Measurements from ENCODE around the gene FEM1A.
"Not testable (repeated sequence)": the region's sequence is repeated elsewhere in the genome, so short reads cannot be mapped to it uniquely, and the experiment has no call there.

Gene FEM1A

GRCh38 chr19:4814625-4815425, 23.3 kb downstream of the FEM1A start:
- DNase-seq (ENCODE audit: low spot score) = peak; percentile 31

GRCh38 chr19:4815426-4816201, 24.1 kb downstream of the FEM1A start:
- peak; percentile 97 for DNase-seq (ENCODE audit: low spot score)

- DNase-seq (ENCODE audit: low spot score) = no peak
These were observed 24.8 kb downstream of the FEM1A start for GRCh38 chr19:4816202-4816949.

- no peak for DNase-seq (ENCODE audit: low spot score)
These were observed 25.4 kb downstream of the FEM1A start for GRCh38 chr19:4816950-4817278.

GRCh38 chr19:4817467-4818277, 26.1 kb downstream of the FEM1A start:
- DNase-seq (ENCODE audit: low spot score) = no peak

- DNase-seq (ENCODE audit: low spot score) = no peak
These were observed 29.7 kb downstream of the FEM1A start for GRCh38 chr19:4821265-4821664.

GRCh38 chr19:4822354-4822753, 30.8 kb downstream of the FEM1A start:
- DNase-seq (ENCODE audit: low spot score) = not testable (repeated sequence)

GRCh38 chr19:4823577-4823976, 32.0 kb downstream of the FEM1A start:
- DNase-seq (ENCODE audit: low spot score) = no peak

GRCh38 chr19:4829001-4829712, 37.6 kb downstream of the FEM1A start:
- DNase-seq (ENCODE audit: low spot score) = no peak

- DNase-seq (ENCODE audit: low spot score) = no peak
These were observed 38.8 kb downstream of the FEM1A start for GRCh38 chr19:4830332-4830731.

GRCh38 chr19:4830768-4831265, 39.3 kb downstream of the FEM1A start:
- DNase-seq (ENCODE audit: low spot score) = no peak

GRCh38 chr19:4831304-4831978, 39.9 kb downstream of the FEM1A start, which contains the start of gene TICAM1:
Gene TICAM1, minus strand, starts transcription at chr19:4831712. Its CDS starts 13,335 bp downstream, at chr19:4818377.
- peak; percentile 78 for DNase-seq (ENCODE audit: low spot score)

- DNase-seq (ENCODE audit: low spot score) = not testable (repeated sequence)
These were observed 40.4 kb downstream of the FEM1A start for GRCh38 chr19:4831979-4832340.

- DNase-seq (ENCODE audit: low spot score) = no peak
These were observed 41.2 kb downstream of the FEM1A start for GRCh38 chr19:4832776-4833175.

GRCh38 chr19:4839192-4839591, 47.7 kb downstream of the FEM1A start:
- no peak for DNase-seq (ENCODE audit: low spot score)

- DNase-seq (ENCODE audit: low spot score) = no peak
These were observed 52.1 kb downstream of the FEM1A start for GRCh38 chr19:4843647-4843965.

GRCh38 chr19:4844348-4845179, 53.0 kb downstream of the FEM1A start:
- peak; percentile 55 for DNase-seq (ENCODE audit: low spot score)

GRCh38 chr19:4845975-4846374, 54.4 kb downstream of the FEM1A start:
- not testable (repeated sequence) for DNase-seq (ENCODE audit: low spot score)

- no peak for DNase-seq (ENCODE audit: low spot score)
These were observed 55.8 kb downstream of the FEM1A start for GRCh38 chr19:4847190-4847973.
